GM23338 (cell line): Measurements from ENCODE around the gene NDUFA6. TPM values are rescaled to one million over a fixed set of nuclear protein-coding genes. Genes with fewer than 3 reads are reported as not detected.

ENCODE experiments used
- ATAC-seq: fragments of 200-7000 bp; cut with Tn5 transposase; 3 replicates; pipeline ENCODE4 v1.9.1; 2020
- DNase-seq: peaks from one replicate; pipeline ENCODE4 v3.0.0-alpha.2; 2015; ENCODE audit warnings: low spot score
- H2AFZ ChIP-seq: fragments of 200-600 bp; sonication (generic); 2 replicates; pipeline ENCODE4 v1.8.0; 2016; ENCODE audit warnings: antibody characterized with exemption, mild to moderate bottlenecking, moderate library complexity
- H3F3A ChIP-seq: fragments of 200-600 bp; sonication (generic); replicated peaks from 2 replicates; pipeline ENCODE4 v1.8.0; 2017; ENCODE audit warnings: antibody characterized with exemption, mixed run types, low read depth
- H3K27ac ChIP-seq: fragments of 200-600 bp; sonication (generic); 2 replicates; pipeline ENCODE4 v1.6.1; 2016; ENCODE audit warnings: low read depth
- H3K27me3 ChIP-seq: fragments of 200-600 bp; sonication (generic); 2 replicates; pipeline ENCODE4 v1.8.0; 2016; ENCODE audit warnings: mild to moderate bottlenecking, mixed run types, moderate library complexity; ENCODE audit not compliant: insufficient read depth
- H3K36me3 ChIP-seq: fragments of 200-600 bp; sonication (generic); 2 replicates; pipeline ENCODE4 v1.8.0; 2016; ENCODE audit warnings: mild to moderate bottlenecking; ENCODE audit not compliant: insufficient read depth
- H3K4me1 ChIP-seq: fragments of 200-600 bp; sonication (generic); 2 replicates; pipeline ENCODE4 v1.8.0; 2016; ENCODE audit warnings: mild to moderate bottlenecking, moderate library complexity; ENCODE audit not compliant: insufficient read depth
- H3K4me2 ChIP-seq: fragments of 200-600 bp; sonication (generic); 2 replicates; pipeline ENCODE4 v1.7.1; 2017; ENCODE audit warnings: mixed run types
- H3K4me3 ChIP-seq: fragments of 200-600 bp; sonication (generic); 2 replicates; pipeline ENCODE4 v1.6.1; 2016; ENCODE audit warnings: mixed run types
- H3K79me2 ChIP-seq: fragments of 200-600 bp; sonication (generic); replicated peaks from 2 replicates; pipeline ENCODE4 v1.8.0; 2017; ENCODE audit warnings: mild to moderate bottlenecking; ENCODE audit not compliant: insufficient read depth
- H3K9me2 ChIP-seq: fragments of 200-600 bp; sonication (generic); 2 replicates; pipeline ENCODE4 v1.8.0; 2017; ENCODE audit not compliant: insufficient read depth
- H4K20me1 ChIP-seq: fragments of 200-600 bp; sonication (generic); replicated peaks from 2 replicates; pipeline ENCODE4 v1.8.0; 2017; ENCODE audit warnings: mild to moderate bottlenecking; ENCODE audit not compliant: insufficient read depth
- H3K27ac Mint-ChIP-seq: 2 replicates; pipeline ENCODE4 v1.8.0; 2020; ENCODE audit warnings: inconsistent platforms, mild to moderate bottlenecking, moderate library complexity, mixed read lengths
- H3K27me3 Mint-ChIP-seq: 3 replicates; pipeline ENCODE4 v1.8.0; 2022; ENCODE audit warnings: low read depth, mild to moderate bottlenecking, moderate library complexity, mixed read lengths, inconsistent platforms; ENCODE audit not compliant: insufficient read depth, poor library complexity
- H3K36me3 Mint-ChIP-seq: 3 replicates; pipeline ENCODE4 v1.8.0; 2021; ENCODE audit warnings: low read depth, mild to moderate bottlenecking, inconsistent platforms, moderate library complexity, mixed read lengths
- H3K4me1 Mint-ChIP-seq: 3 replicates; pipeline ENCODE4 v1.8.0; 2020; ENCODE audit warnings: mild to moderate bottlenecking, inconsistent platforms, mixed read lengths
- H3K4me3 Mint-ChIP-seq: 3 replicates; pipeline ENCODE4 v1.8.0; 2021; ENCODE audit warnings: moderate library complexity, mild to moderate bottlenecking, inconsistent platforms, mixed read lengths
- H3K9me3 Mint-ChIP-seq: 3 replicates; pipeline ENCODE4 v1.8.0; 2020; ENCODE audit warnings: moderate library complexity, mild to moderate bottlenecking, inconsistent platforms, mixed read lengths
- CREB1 ChIP-seq: fragments of 250-450 bp; sonication (Bioruptor Pico); IDR thresholded peaks from 2 replicates; pipeline ENCODE4 v1.5.0; 2020; ENCODE audit warnings: low read depth, mild to moderate bottlenecking, moderate library complexity
- CTCF ChIP-seq, 2 experiments: fragments of 200-600 bp in 1 of 2; sonication (generic) in 1 of 2; conservative IDR thresholded peaks; 2 replicates each; pipeline versions ENCODE4 v1.5.1 to v1.6.1; 2016 to 2017; ENCODE audit warnings: antibody characterized with exemption in 2 of 2, low read depth in 2 of 2, mild to moderate bottlenecking in 2 of 2, moderate library complexity in 1 of 2
- ETS1 ChIP-seq: IDR thresholded peaks from 2 replicates; pipeline ENCODE4 v1.6.1; 2016; ENCODE audit warnings: antibody characterized with exemption
- EZH2 ChIP-seq: fragments of 200-600 bp; sonication (generic); IDR thresholded peaks from one replicate; pipeline ENCODE4 v1.8.0; 2017; ENCODE audit warnings: antibody characterized with exemption, mild to moderate bottlenecking, low read depth; ENCODE audit not compliant: unreplicated experiment
- EZH2phosphoT487 ChIP-seq: fragments of 200-600 bp; sonication (generic); IDR thresholded peaks from one replicate; pipeline ENCODE4 v1.8.1; 2018; ENCODE audit warnings: antibody characterized with exemption; ENCODE audit not compliant: unreplicated experiment
- JUNB ChIP-seq: IDR thresholded peaks from one replicate; pipeline ENCODE4 v1.6.1; 2016; ENCODE audit warnings: antibody characterized with exemption; ENCODE audit not compliant: unreplicated experiment
- NANOG ChIP-seq: IDR thresholded peaks from 2 replicates; pipeline ENCODE4 v1.6.1; 2016; ENCODE audit warnings: antibody characterized with exemption, borderline replicate concordance
- POLR2AphosphoS5 ChIP-seq: IDR thresholded peaks from 2 replicates; pipeline ENCODE4 v1.6.1; 2016; ENCODE audit warnings: antibody characterized with exemption, low read depth
- REST ChIP-seq: IDR thresholded peaks from one replicate; pipeline ENCODE4 v1.6.1; 2018; ENCODE audit warnings: antibody characterized with exemption; ENCODE audit not compliant: unreplicated experiment
- STAT1 ChIP-seq: IDR thresholded peaks from one replicate; pipeline ENCODE4 v1.6.1; 2016; ENCODE audit warnings: antibody characterized with exemption; ENCODE audit not compliant: unreplicated experiment
- ZNF114 ChIP-seq: fragments of 250-450 bp; sonication (Bioruptor Pico); IDR thresholded peaks from 2 replicates; pipeline ENCODE4 v1.5.0; 2020; ENCODE audit warnings: mild to moderate bottlenecking, moderate library complexity
- ZNF331 ChIP-seq: fragments of 250-450 bp; sonication (Bioruptor Pico); IDR thresholded peaks from 2 replicates; pipeline ENCODE4 v1.5.0; 2020; ENCODE audit warnings: low read depth, mild to moderate bottlenecking, moderate library complexity
- ZNF462 ChIP-seq: fragments of 250-450 bp; sonication (Bioruptor Pico); IDR thresholded peaks from 2 replicates; pipeline ENCODE4 v1.5.0; 2020; ENCODE audit warnings: mild to moderate bottlenecking, moderate library complexity
- polyA plus RNA-seq: library from polyadenylated mRNA; unstranded; fragments of >200 nt; fragmentation: Nextera tagmentation; extraction: Ambion mirVana; gene quantifications from 2 replicates; pipeline ENCODE4 v1.2.1, GENCODE V29; 2016
- total RNA-seq: library from RNA; depleted of rRNA; stranded (reverse); fragments of >200 nt; shearing (Covaris generic); gene quantifications from 2 replicates; pipeline ENCODE4 v1.2.3, GENCODE V29; 2014

NDUFA6 gene
- total and polyA plus RNA-seq, 2 experiments from 2014 or later: 69.8 to 433 TPM

GRCh38 chr22:42078469-42079318, 11.9 kb downstream of the NDUFA6 start:
- peaks cover 9% of the 10 kb centered on the region for H3K27me3 Mint-ChIP-seq
- H3K4me3 Mint-ChIP-seq: peak overlapping the region; percentile 97
- no peaks in the 10 kb centered on the region; the same call in 2 of the 3 replicates for H3K9me3 Mint-ChIP-seq
- H3K4me1 Mint-ChIP-seq: peaks cover 23% of the 10 kb centered on the region
- peak overlapping the region; percentile 88 for H2AFZ ChIP-seq
- H4K20me1 ChIP-seq: 0 out of 2 replicates have a peak, but pooled peaks cover 4% of the 10 kb centered on the region
- H3K4me2 ChIP-seq: peak overlapping the region; percentile 87
- H3K36me3 ChIP-seq: no peaks in the 10 kb centered on the region
- H3F3A ChIP-seq: peaks cover 7% of the 10 kb centered on the region; the same call in 1 of the 2 replicates
- ATAC-seq: peak; percentile 41
- peaks cover 13% of the 10 kb centered on the region for H3K36me3 Mint-ChIP-seq
- H3K79me2 ChIP-seq: peaks cover 7% of the 10 kb centered on the region; the same call in 1 of the 2 replicates
- H3K27ac Mint-ChIP-seq: peak overlapping the region; percentile 98
- peak; percentile 29 for DNase-seq
- H3K27ac ChIP-seq: peak overlapping the region; percentile 92
- TF ChIP-seq ZNF331 (CRISPR knock-in tag): no peak
- TF ChIP-seq CTCF (conservative IDR thresholded peaks at IDR 0.05; ENCODE audit: low read depth in 2 of 2): no peak
- TF ChIP-seq EZH2: no peak
- no peak for TF ChIP-seq EZH2phosphoT487
- no peak for TF ChIP-seq CREB1
- TF ChIP-seq JUNB: no peak
- TF ChIP-seq ETS1: no peak
- TF ChIP-seq REST: no peak
- TF ChIP-seq POLR2AphosphoS5: no peak
- no peak for TF ChIP-seq ZNF462 (CRISPR knock-in tag)
- no peak for TF ChIP-seq STAT1
- no peak for TF ChIP-seq NANOG
- TF ChIP-seq ZNF114: no peak
- peaks cover 9% of the 10 kb centered on the region; the same call in 1 of the 2 replicates for H3K4me1 ChIP-seq
- peaks cover 3% of the 10 kb centered on the region; the same call in 1 of the 2 replicates for H3K27me3 ChIP-seq
- peak overlapping the region; percentile 68 for H3K4me3 ChIP-seq
- H3K9me2 ChIP-seq: no peaks in the 10 kb centered on the region
